Tibial nerve (tissue), 4 donors: Measurements from ENCODE around the gene MIPEP.

Source experiments
- CTCF ChIP-seq, 5 experiments: fragments of 200-600 bp in 3 of 5; fragments of 450-650 bp in 2 of 5; sonication (generic) in 3 of 5; IDR thresholded peaks; one replicate each; pipeline ENCODE4 v1.5.1; 2016 to 2019; ENCODE audit warnings: antibody characterized with exemption in 5 of 5, mild to moderate bottlenecking in 3 of 5, moderate library complexity in 2 of 5
- EP300 ChIP-seq, 2 donors: sonication (generic); formaldehyde crosslinking; IDR thresholded peaks; one replicate each; pipeline ENCODE4 v1.6.1; 2017; ENCODE audit warnings: antibody characterized with exemption in 2 of 2, mild to moderate bottlenecking in 1 of 2
- POLR2A ChIP-seq, 2 donors: fragments of 450-650 bp; IDR thresholded peaks; one replicate each; pipeline ENCODE4 v1.6.1; 2017; ENCODE audit warnings: antibody characterized with exemption in 2 of 2, mild to moderate bottlenecking in 2 of 2, moderate library complexity in 2 of 2

GRCh38 chr13:23865026-23865425, 24.2 kb downstream of the MIPEP start:
- no peak for TF ChIP-seq CTCF (IDR thresholded peaks at IDR 0.05)
- TF ChIP-seq EP300 (IDR thresholded peaks at IDR 0.05), result no peak
- no peak for TF ChIP-seq POLR2A (IDR thresholded peaks at IDR 0.05)
